NCI-H460 (cell line): ENCODE measurements around the gene DAP3. TPM values are rescaled to one million over a fixed set of nuclear protein-coding genes. Genes with fewer than 3 reads are reported as not detected.
A peak's percentile ranks its signal among the peaks of the same experiment; 100 is the strongest.
"Not testable (repeated sequence)": the region's sequence is repeated elsewhere in the genome, so short reads cannot be mapped to it uniquely, and the experiment has no call there.

ENCODE experiments used
- DNase-seq: peaks from one replicate; pipeline ENCODE4 v3.0.0-alpha.2; 2016; ENCODE audit warnings: low read depth; ENCODE audit errors: extremely low read depth
- total RNA-seq: library from RNA; depleted of rRNA; stranded (reverse); fragments of >200 nt; shearing (Covaris generic); gene quantifications from 2 replicates; pipeline ENCODE4 v1.2.3, GENCODE V29; 2014; rRNA removed

DAP3 gene
- total RNA-seq, 1 experiment from 2014 or later = 188 TPM

DNA sequence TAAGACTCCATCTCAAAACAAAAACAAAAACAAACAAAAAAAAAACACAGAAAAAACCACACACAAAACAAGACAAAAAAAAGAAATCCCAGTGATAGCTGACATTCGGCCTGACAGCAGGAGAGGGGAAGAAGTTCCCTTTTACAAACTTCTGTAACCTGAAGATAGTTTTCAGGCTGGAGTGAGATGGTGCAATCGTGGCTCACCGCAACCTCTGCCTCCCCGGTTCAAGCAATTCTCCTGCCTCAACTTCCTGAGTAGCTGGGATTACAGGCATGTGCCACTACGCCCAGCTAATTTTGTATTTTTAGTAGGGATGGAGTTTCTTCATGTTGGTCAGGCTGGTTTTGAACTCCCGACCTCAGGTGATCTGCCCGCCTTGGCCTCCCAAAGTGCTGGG is 75.1 kb downstream of the DAP3 start:
- not testable (repeated sequence) for DNase-seq

DNA sequence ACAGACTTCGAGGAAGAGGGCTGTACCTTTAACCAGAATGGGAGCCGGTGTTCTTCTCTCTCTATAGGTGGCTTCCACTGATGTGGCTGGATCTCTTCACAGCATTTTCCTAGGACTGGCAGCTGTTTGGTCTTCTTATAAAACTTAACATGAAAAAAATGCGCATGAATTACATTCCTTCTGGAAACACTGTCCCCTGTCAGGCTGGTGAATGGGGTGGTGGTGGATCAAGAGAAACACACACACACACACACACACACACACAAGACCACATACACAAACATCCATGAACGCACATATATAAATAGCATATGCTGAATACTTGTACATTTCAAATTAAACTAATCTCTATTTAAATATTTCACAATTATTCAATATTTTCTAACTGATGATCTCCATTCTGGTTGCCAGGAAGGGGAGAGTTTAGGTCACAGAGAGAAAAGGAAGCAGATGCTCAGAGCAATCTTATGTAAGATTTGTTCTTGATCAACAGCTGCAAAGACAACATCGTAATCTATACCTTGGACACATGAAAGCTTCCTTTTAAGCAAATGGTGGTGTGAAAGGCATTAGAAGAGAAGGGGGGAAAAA is 78.6 kb downstream of the DAP3 start:
- not testable (repeated sequence) for DNase-seq

GRCh38 chr1:155769257-155769656 is 80.4 kb downstream of the DAP3 start:
- no peak for DNase-seq

GRCh38 chr1:155773221-155773620 is 84.3 kb downstream of the DAP3 start:
- DNase-seq = no peak

- peak; percentile 12 for DNase-seq
Observed at GRCh38 chr1:155776414-155776813, 87.5 kb downstream of the DAP3 start.

DNA sequence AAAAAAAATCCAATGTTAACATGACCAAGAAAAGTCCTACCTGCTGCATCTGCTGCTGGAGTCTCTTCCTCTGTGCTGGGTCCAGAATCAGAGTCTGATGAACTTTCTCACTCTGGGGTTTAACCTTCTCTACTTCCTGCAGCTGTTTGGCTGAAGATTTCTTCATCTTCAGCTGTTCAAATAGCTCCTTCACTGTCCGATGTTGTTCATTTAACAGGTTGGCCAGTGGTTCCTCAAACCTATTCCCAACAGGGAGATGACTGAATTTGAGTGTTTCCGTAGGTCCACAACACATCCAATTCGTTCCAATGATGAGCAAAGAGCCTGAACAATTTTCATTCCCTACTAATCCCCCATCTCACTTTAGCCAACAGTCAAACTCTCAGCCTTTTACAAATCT is 88.7 kb downstream of the DAP3 start:
- DNase-seq = no peak

Other genes starting within 250 kb of the DAP3 start
- gene ASH1L, start 126.3 kb upstream of the DAP3 start, total RNA-seq = 42.7 and 46.5 TPM in 2 replicates
- 21.6 and 29.2 TPM in 2 replicates for gene MSTO1, start 78.9 kb upstream of the DAP3 start, total RNA-seq
- 48.4 and 55.1 TPM in 2 replicates for gene YY1AP1, start 317 bp upstream of the DAP3 start, total RNA-seq
- 27.9 and 33.9 TPM in 2 replicates for gene GON4L, start 168.1 kb downstream of the DAP3 start, total RNA-seq
- 0.14 and 0.37 TPM in 2 replicates for gene SYT11, start 170.5 kb downstream of the DAP3 start, total RNA-seq
- 93.4 and 100.0 TPM in 2 replicates for gene RIT1, start 222.3 kb downstream of the DAP3 start, total RNA-seq
- 64.7 and 86.5 TPM in 2 replicates for gene KHDC4, start 245.3 kb downstream of the DAP3 start, total RNA-seq